HEK293 (cell line): ENCODE measurements around the gene ABHD5.

Source experiments
- CTCF ChIA-PET: fragments of 350-600 bp; formaldehyde crosslinking; extraction: SDS; loops from one replicate; lab custom pipeline; 2021; ENCODE audit warnings: antibody characterized with exemption; lab: Yijun Ruan, JAX
- POLR2A ChIA-PET: fragments of 300-600 bp; formaldehyde crosslinking; extraction: SDS; loops from one replicate; lab custom pipeline; 2020; ENCODE audit warnings: antibody characterized with exemption, inconsistent platforms; lab: Yijun Ruan, JAX
- H3K27ac ChIP-seq: fragments of 200-500 bp; sonication (Bioruptor generic); 2 replicates; pipeline ENCODE4 v1.5.1; 2014; ENCODE audit warnings: low read depth, low read length, control low read depth, inconsistent platforms; ENCODE audit errors: extremely low read depth
- H3K36me3 ChIP-seq, 2 experiments: fragments of 200-500 bp in 1 of 2; sonication (Bioruptor generic) in 1 of 2; 1 replicate in 1 of 2; 2 replicates in 1 of 2; pipeline ENCODE4 v1.5.1; 2014 to 2017; ENCODE audit warnings: inconsistent platforms in 2 of 2, low read length in 2 of 2; ENCODE audit not compliant: control insufficient read depth in 2 of 2, insufficient read depth in 1 of 2
- H3K4me1 ChIP-seq: fragments of 200-500 bp; sonication (Bioruptor generic); 2 replicates; pipeline ENCODE4 v1.5.1; 2014; ENCODE audit warnings: mild to moderate bottlenecking, low read length, inconsistent platforms; ENCODE audit not compliant: control insufficient read depth, insufficient read depth
- H3K4me3 ChIP-seq: 2 replicates; pipeline ENCODE4 v1.5.1; 2011; ENCODE audit warnings: low read depth, mild to moderate bottlenecking, control low read depth, low read length, moderate library complexity
- H3K9me3 ChIP-seq: fragments of 200-500 bp; sonication (Bioruptor generic); 2 replicates; pipeline ENCODE4 v1.5.1; 2014; ENCODE audit warnings: low read depth, low read length, inconsistent platforms; ENCODE audit not compliant: control insufficient read depth, insufficient read depth
- GLIS2 ChIP-seq: fragments of 450-650 bp; formaldehyde crosslinking; IDR thresholded peaks from 2 replicates; pipeline ENCODE4 v1.5.1; 2016; ENCODE audit warnings: missing biosample characterization, missing genetic modification characterization
- SETDB1 ChIP-seq: IDR thresholded peaks from one replicate; pipeline ENCODE4 v1.6.1; 2017; ENCODE audit warnings: mild to moderate bottlenecking, low read length, moderate library complexity, mixed read lengths; ENCODE audit not compliant: insufficient read length
- TCF7L2 ChIP-seq: IDR thresholded peaks from 2 replicates; pipeline ENCODE4 v1.6.1; 2011; ENCODE audit warnings: low read depth, mild to moderate bottlenecking, inconsistent platforms, low read length, moderate library complexity, borderline replicate concordance
- ZBTB44 ChIP-seq: fragments of 450-650 bp; IDR thresholded peaks from 2 replicates; pipeline ENCODE4 v1.5.1; 2018; ENCODE audit warnings: missing biosample characterization, mild to moderate bottlenecking, missing genetic modification characterization
- ZNF148 ChIP-seq: fragments of 450-650 bp; formaldehyde crosslinking; IDR thresholded peaks from 2 replicates; pipeline ENCODE4 v1.5.0; 2017; ENCODE audit warnings: missing biosample characterization, missing genetic modification characterization, borderline replicate concordance
- ZNF155 ChIP-seq: fragments of 450-650 bp; formaldehyde crosslinking; IDR thresholded peaks from 2 replicates; pipeline ENCODE4 v1.5.1; 2016; ENCODE audit warnings: missing biosample characterization, missing genetic modification characterization
- ZNF248 ChIP-seq: fragments of 450-650 bp; formaldehyde crosslinking; IDR thresholded peaks from 2 replicates; pipeline ENCODE4 v1.5.1; 2017; ENCODE audit warnings: missing biosample characterization, missing genetic modification characterization
- ZNF324 ChIP-seq: fragments of 450-650 bp; formaldehyde crosslinking; IDR thresholded peaks from 2 replicates; pipeline ENCODE4 v1.5.1; 2016; ENCODE audit warnings: missing biosample characterization, missing genetic modification characterization
- ZNF350 ChIP-seq: fragments of 450-650 bp; formaldehyde crosslinking; IDR thresholded peaks from 2 replicates; pipeline ENCODE4 v1.5.0; 2017; ENCODE audit warnings: missing biosample characterization, mild to moderate bottlenecking, missing genetic modification characterization
- ZNF398 ChIP-seq: fragments of 450-650 bp; formaldehyde crosslinking; IDR thresholded peaks from 2 replicates; pipeline ENCODE4 v1.5.1; 2017; ENCODE audit warnings: missing biosample characterization, missing genetic modification characterization
- ZNF404 ChIP-seq: fragments of 450-650 bp; formaldehyde crosslinking; IDR thresholded peaks from 2 replicates; pipeline ENCODE4 v1.5.1; 2017; ENCODE audit warnings: missing biosample characterization, missing genetic modification characterization
- ZNF580 ChIP-seq: fragments of 450-650 bp; formaldehyde crosslinking; IDR thresholded peaks from 2 replicates; pipeline ENCODE4 v1.5.1; 2016; ENCODE audit warnings: missing biosample characterization, missing genetic modification characterization
- ZNF660 ChIP-seq: fragments of 450-650 bp; IDR thresholded peaks from 2 replicates; pipeline ENCODE4 v1.5.1; 2018; ENCODE audit warnings: missing biosample characterization, mild to moderate bottlenecking, missing genetic modification characterization
- ZNF677 ChIP-seq: fragments of 450-650 bp; IDR thresholded peaks from 2 replicates; pipeline ENCODE4 v1.5.0; 2018; ENCODE audit warnings: missing biosample characterization, mild to moderate bottlenecking, missing genetic modification characterization, moderate library complexity
- ZNF785 ChIP-seq: fragments of 450-650 bp; formaldehyde crosslinking; IDR thresholded peaks from 2 replicates; pipeline ENCODE4 v1.5.1; 2016; ENCODE audit warnings: missing biosample characterization, missing genetic modification characterization
- ZNF830 ChIP-seq: fragments of 450-650 bp; IDR thresholded peaks from 2 replicates; pipeline ENCODE4 v1.5.0; 2018; ENCODE audit warnings: missing biosample characterization, missing genetic modification characterization, low read depth, mild to moderate bottlenecking, moderate library complexity

Gene ABHD5

GRCh38 chr3:43759938-43760337, 69.2 kb downstream of the ABHD5 start (continued):
- TF ChIP-seq ZNF148 (no peak), ZNF248 (tag by site-specific recombination) (no peak)
- TF ChIP-seq, all 188 proteins: peak for 0

- no peaks in the 10 kb centered on the region for H3K4me1 ChIP-seq
- POLR2A ChIA-PET, result no interaction called here
These were observed 70.2 kb downstream of the ABHD5 start for GRCh38 chr3:43760938-43761337.

GRCh38 chr3:43762451-43762850, 71.7 kb downstream of the ABHD5 start:
- no peak overlapping the region for H3K4me3 ChIP-seq
- POLR2A ChIA-PET, result no interaction called here
- H3K36me3 ChIP-seq, result no peaks in the 10 kb centered on the region
- no peaks in the 10 kb centered on the region for H3K4me1 ChIP-seq
- CTCF ChIA-PET, result no interaction called here
- H3K27ac ChIP-seq, result no peak overlapping the region
- TF ChIP-seq ZNF350 (tag by site-specific recombination), result no peak
- H3K9me3 ChIP-seq, result no peaks in the 10 kb centered on the region

More at GRCh38 chr3:43760938-43761337, 70.2 kb downstream of the ABHD5 start:
- no peak for TF ChIP-seq ZNF398 (tag by site-specific recombination)
- TF ChIP-seq GLIS2 (tag by site-specific recombination), result no peak
- no peak for TF ChIP-seq ZNF155
- TF ChIP-seq ZBTB44 (tag by site-specific recombination), result no peak
- TF ChIP-seq ZNF677 (tag by site-specific recombination), result no peak
- no peak for TF ChIP-seq SETDB1
- no peak for TF ChIP-seq ZNF324
- no peak for TF ChIP-seq ZNF580
- TF ChIP-seq ZNF830, result no peak
- TF ChIP-seq ZNF404 (tag by site-specific recombination), result no peak
- TF ChIP-seq TCF7L2, result no peak
- no peak for TF ChIP-seq ZNF660 (tag by site-specific recombination)
- no peak for TF ChIP-seq ZNF785
- TF ChIP-seq, all 188 proteins: peak for 0
- Histone ChIP-seq H3K36me3 (no peaks in the 10 kb centered on the region), H3K9me3 (no peaks in the 10 kb centered on the region), H3K4me3 (no peak overlapping the region), H3K27ac (no peak overlapping the region)
- CTCF ChIA-PET, result interaction anchor here (0.6 to 0.7 kb wide), 2 partner anchors 31 to 734 kb away, joined by 3 to 4 read pairs; no protein-coding TSS in a partner anchor
